Measurements from ENCODE around the gene DDAH1. TPM values are rescaled to one million over a fixed set of nuclear protein-coding genes. Genes with fewer than 3 reads are reported as not detected.

DDAH1 gene
- total RNA-seq, 1 experiment from 2014 or later = 22.8 TPM

DNA sequence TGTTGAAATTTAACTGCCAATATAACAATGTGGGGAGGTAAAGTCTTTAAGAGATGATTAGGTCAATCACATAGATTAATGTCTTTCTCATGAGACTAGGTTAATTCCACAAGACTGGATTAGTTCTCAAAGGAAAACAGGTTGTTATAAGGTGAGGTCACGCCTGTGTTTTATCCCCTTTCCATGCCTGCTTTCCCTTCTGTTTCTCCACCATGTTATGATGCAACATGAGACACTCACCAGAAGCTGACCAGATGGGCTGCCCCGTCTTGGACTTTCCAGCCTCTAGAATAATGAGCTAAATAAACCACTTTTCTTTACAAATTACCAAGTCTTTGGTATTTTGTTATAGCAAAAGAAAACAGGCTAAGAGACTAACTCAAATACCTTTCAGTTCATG is 70.8 kb downstream of the DDAH1 start (continued):
- TF ChIP-seq, protein P1, sequence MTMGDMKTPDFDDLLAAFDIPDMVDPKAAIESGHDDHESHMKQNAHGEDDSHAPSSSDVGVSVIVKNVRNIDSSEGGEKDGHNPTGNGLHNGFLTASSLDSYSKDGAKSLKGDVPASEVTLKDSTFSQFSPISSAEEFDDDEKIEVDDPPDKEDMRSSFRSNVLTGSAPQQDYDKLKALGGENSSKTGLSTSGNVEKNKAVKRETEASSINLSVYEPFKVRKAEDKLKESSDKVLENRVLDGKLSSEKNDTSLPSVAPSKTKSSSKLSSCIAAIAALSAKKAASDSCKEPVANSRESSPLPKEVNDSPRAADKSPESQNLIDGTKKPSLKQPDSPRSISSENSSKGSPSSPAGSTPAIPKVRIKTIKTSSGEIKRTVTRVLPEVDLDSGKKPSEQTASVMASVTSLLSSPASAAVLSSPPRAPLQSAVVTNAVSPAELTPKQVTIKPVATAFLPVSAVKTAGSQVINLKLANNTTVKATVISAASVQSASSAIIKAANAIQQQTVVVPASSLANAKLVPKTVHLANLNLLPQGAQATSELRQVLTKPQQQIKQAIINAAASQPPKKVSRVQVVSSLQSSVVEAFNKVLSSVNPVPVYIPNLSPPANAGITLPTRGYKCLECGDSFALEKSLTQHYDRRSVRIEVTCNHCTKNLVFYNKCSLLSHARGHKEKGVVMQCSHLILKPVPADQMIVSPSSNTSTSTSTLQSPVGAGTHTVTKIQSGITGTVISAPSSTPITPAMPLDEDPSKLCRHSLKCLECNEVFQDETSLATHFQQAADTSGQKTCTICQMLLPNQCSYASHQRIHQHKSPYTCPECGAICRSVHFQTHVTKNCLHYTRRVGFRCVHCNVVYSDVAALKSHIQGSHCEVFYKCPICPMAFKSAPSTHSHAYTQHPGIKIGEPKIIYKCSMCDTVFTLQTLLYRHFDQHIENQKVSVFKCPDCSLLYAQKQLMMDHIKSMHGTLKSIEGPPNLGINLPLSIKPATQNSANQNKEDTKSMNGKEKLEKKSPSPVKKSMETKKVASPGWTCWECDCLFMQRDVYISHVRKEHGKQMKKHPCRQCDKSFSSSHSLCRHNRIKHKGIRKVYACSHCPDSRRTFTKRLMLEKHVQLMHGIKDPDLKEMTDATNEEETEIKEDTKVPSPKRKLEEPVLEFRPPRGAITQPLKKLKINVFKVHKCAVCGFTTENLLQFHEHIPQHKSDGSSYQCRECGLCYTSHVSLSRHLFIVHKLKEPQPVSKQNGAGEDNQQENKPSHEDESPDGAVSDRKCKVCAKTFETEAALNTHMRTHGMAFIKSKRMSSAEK (CRISPR knock-in tag; IDR thresholded peaks at IDR 0.05; ENCODE audit: borderline replicate concordance) = no peak
- TF ChIP-seq, protein P2, sequence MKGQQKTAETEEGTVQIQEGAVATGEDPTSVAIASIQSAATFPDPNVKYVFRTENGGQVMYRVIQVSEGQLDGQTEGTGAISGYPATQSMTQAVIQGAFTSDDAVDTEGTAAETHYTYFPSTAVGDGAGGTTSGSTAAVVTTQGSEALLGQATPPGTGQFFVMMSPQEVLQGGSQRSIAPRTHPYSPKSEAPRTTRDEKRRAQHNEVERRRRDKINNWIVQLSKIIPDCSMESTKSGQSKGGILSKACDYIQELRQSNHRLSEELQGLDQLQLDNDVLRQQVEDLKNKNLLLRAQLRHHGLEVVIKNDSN (CRISPR knock-in tag; IDR thresholded peaks at IDR 0.05) = no peak

DNA sequence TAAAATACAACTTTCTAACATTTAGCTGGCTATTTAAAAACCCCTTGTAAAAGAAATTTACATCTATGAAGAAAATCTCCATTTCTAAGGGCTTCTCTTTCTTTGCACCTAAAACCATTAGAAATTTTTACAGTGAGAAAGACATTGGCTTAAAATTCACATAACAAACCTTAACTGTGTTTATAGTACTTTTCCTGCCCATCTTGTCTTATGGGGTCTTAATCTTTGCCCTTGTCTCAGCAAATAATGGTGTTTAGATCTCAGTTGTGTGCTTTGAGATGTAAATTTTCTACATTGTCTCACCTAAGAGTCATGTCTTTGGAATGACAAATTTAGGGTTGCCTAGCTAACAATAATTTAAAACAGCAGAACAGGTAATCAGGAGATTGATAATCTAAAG is 71.5 kb downstream of the DDAH1 start:
- no peak overlapping the region; the same call in 1 of the 2 replicates for H3K4me3 Mint-ChIP-seq
- TF ChIP-seq, protein P3, sequence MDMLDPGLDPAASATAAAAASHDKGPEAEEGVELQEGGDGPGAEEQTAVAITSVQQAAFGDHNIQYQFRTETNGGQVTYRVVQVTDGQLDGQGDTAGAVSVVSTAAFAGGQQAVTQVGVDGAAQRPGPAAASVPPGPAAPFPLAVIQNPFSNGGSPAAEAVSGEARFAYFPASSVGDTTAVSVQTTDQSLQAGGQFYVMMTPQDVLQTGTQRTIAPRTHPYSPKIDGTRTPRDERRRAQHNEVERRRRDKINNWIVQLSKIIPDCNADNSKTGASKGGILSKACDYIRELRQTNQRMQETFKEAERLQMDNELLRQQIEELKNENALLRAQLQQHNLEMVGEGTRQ (CRISPR knock-in tag; IDR thresholded peaks at IDR 0.05) = no peak
- TF ChIP-seq, protein P4, sequence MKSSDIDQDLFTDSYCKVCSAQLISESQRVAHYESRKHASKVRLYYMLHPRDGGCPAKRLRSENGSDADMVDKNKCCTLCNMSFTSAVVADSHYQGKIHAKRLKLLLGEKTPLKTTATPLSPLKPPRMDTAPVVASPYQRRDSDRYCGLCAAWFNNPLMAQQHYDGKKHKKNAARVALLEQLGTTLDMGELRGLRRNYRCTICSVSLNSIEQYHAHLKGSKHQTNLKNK (CRISPR knock-in tag; IDR thresholded peaks at IDR 0.05) = peak; percentile 79
- POLR2A ChIA-PET = interaction anchor here (0.6 kb wide), 1 partner anchor 161 kb away, joined by 6 read pairs; no protein-coding TSS in a partner anchor
- peak overlapping the region; percentile 63; the same call in 1 of the 2 replicates for H3K27ac Mint-ChIP-seq
- peaks cover 41% of the 10 kb centered on the region for H3K27me3 Mint-ChIP-seq (ENCODE audit: low read depth)
- DNase-seq (ENCODE audit: low spot score) = no peak
- peaks cover 4% of the 10 kb centered on the region; the same call in 1 of the 2 replicates for H3K9me3 Mint-ChIP-seq
- peaks cover 46% of the 10 kb centered on the region for H3K4me1 Mint-ChIP-seq
- CTCF ChIA-PET = interaction anchor here (1.7 kb wide), 1 partner anchor 86 kb away, joined by 4 read pairs; no protein-coding TSS in a partner anchor
- peak; percentile 69 for ATAC-seq
- H3K36me3 Mint-ChIP-seq = peaks cover 9% of the 10 kb centered on the region; the same call in 1 of the 2 replicates

DNA sequence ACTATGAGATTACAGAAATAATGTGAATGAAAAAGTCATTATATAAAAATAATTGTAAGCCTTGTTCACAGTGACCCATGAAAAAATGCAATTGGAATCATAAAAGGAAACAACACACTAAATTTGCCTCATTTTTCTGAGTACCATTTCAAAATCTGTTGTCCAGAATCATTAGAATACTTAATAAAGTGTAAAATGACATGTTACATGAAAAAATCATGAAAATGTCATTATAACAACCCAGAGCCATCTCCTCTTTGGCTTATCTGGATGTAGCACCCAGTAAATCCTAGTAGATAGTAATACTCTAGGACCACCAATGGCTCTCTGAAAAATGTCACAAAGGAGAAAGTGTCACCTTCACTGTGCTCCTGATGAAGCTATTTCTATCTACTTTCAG is 76.5 kb downstream of the DDAH1 start:
- CTCF ChIA-PET = no interaction called here
- POLR2A ChIA-PET = no interaction called here
- TF ChIP-seq OVOL2 (CRISPR knock-in tag; IDR thresholded peaks at IDR 0.05; ENCODE audit: borderline replicate concordance) (no peak), ZNF671 (CRISPR knock-in tag; IDR thresholded peaks at IDR 0.05) (no peak), TP53 (CRISPR knock-in tag; IDR thresholded peaks at IDR 0.05) (no peak), ZNF219 (CRISPR knock-in tag; IDR thresholded peaks at IDR 0.05; ENCODE audit: borderline replicate concordance) (no peak), IRF2 (CRISPR knock-in tag; IDR thresholded peaks at IDR 0.05; ENCODE audit: borderline replicate concordance, low read depth) (no peak), ATF1 (CRISPR knock-in tag; IDR thresholded peaks at IDR 0.05) (no peak), JUN (CRISPR knock-in tag; IDR thresholded peaks at IDR 0.05) (no peak), MYBL2 (CRISPR knock-in tag; IDR thresholded peaks at IDR 0.05) (no peak), ZNF138 (CRISPR knock-in tag; conservative IDR thresholded peaks at IDR 0.05) (no peak)
- TF ChIP-seq, protein P5, sequence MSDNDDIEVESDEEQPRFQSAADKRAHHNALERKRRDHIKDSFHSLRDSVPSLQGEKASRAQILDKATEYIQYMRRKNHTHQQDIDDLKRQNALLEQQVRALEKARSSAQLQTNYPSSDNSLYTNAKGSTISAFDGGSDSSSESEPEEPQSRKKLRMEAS (CRISPR knock-in tag; IDR thresholded peaks at IDR 0.05) = no peak
- TF ChIP-seq, protein P6, sequence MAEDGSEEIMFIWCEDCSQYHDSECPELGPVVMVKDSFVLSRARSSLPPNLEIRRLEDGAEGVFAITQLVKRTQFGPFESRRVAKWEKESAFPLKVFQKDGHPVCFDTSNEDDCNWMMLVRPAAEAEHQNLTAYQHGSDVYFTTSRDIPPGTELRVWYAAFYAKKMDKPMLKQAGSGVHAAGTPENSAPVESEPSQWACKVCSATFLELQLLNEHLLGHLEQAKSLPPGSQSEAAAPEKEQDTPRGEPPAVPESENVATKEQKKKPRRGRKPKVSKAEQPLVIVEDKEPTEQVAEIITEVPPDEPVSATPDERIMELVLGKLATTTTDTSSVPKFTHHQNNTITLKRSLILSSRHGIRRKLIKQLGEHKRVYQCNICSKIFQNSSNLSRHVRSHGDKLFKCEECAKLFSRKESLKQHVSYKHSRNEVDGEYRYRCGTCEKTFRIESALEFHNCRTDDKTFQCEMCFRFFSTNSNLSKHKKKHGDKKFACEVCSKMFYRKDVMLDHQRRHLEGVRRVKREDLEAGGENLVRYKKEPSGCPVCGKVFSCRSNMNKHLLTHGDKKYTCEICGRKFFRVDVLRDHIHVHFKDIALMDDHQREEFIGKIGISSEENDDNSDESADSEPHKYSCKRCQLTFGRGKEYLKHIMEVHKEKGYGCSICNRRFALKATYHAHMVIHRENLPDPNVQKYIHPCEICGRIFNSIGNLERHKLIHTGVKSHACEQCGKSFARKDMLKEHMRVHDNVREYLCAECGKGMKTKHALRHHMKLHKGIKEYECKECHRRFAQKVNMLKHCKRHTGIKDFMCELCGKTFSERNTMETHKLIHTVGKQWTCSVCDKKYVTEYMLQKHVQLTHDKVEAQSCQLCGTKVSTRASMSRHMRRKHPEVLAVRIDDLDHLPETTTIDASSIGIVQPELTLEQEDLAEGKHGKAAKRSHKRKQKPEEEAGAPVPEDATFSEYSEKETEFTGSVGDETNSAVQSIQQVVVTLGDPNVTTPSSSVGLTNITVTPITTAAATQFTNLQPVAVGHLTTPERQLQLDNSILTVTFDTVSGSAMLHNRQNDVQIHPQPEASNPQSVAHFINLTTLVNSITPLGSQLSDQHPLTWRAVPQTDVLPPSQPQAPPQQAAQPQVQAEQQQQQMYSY (CRISPR knock-in tag; IDR thresholded peaks at IDR 0.05) = no peak
- TF ChIP-seq, protein P7, sequence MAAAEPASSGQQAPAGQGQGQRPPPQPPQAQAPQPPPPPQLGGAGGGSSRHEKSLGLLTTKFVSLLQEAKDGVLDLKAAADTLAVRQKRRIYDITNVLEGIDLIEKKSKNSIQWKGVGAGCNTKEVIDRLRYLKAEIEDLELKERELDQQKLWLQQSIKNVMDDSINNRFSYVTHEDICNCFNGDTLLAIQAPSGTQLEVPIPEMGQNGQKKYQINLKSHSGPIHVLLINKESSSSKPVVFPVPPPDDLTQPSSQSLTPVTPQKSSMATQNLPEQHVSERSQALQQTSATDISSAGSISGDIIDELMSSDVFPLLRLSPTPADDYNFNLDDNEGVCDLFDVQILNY (CRISPR knock-in tag; IDR thresholded peaks at IDR 0.05) = no peak
- TF ChIP-seq, protein P8, sequence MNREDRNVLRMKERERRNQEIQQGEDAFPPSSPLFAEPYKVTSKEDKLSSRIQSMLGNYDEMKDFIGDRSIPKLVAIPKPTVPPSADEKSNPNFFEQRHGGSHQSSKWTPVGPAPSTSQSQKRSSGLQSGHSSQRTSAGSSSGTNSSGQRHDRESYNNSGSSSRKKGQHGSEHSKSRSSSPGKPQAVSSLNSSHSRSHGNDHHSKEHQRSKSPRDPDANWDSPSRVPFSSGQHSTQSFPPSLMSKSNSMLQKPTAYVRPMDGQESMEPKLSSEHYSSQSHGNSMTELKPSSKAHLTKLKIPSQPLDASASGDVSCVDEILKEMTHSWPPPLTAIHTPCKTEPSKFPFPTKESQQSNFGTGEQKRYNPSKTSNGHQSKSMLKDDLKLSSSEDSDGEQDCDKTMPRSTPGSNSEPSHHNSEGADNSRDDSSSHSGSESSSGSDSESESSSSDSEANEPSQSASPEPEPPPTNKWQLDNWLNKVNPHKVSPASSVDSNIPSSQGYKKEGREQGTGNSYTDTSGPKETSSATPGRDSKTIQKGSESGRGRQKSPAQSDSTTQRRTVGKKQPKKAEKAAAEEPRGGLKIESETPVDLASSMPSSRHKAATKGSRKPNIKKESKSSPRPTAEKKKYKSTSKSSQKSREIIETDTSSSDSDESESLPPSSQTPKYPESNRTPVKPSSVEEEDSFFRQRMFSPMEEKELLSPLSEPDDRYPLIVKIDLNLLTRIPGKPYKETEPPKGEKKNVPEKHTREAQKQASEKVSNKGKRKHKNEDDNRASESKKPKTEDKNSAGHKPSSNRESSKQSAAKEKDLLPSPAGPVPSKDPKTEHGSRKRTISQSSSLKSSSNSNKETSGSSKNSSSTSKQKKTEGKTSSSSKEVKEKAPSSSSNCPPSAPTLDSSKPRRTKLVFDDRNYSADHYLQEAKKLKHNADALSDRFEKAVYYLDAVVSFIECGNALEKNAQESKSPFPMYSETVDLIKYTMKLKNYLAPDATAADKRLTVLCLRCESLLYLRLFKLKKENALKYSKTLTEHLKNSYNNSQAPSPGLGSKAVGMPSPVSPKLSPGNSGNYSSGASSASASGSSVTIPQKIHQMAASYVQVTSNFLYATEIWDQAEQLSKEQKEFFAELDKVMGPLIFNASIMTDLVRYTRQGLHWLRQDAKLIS (CRISPR knock-in tag; IDR thresholded peaks at IDR 0.05; ENCODE audit: borderline replicate concordance) = no peak

More for the DNA sequence above, 76.5 kb downstream of the DDAH1 start:
- Mint-ChIP-seq H3K4me3 (no peak overlapping the region), H3K27ac (no peak overlapping the region), H3K36me3 (peaks cover 19% of the 10 kb centered on the region), H3K27me3 (ENCODE audit: low read depth) (peaks cover 37% of the 10 kb centered on the region), H3K4me1 (peaks cover 7% of the 10 kb centered on the region), H3K9me3 (peaks cover 38% of the 10 kb centered on the region)
- DNase-seq (ENCODE audit: low spot score) (no peak), ATAC-seq (no peak)

All from WTC11 (cell line).